Measurements from ENCODE around the gene DCDC2C.

Gene DCDC2C

DNA sequence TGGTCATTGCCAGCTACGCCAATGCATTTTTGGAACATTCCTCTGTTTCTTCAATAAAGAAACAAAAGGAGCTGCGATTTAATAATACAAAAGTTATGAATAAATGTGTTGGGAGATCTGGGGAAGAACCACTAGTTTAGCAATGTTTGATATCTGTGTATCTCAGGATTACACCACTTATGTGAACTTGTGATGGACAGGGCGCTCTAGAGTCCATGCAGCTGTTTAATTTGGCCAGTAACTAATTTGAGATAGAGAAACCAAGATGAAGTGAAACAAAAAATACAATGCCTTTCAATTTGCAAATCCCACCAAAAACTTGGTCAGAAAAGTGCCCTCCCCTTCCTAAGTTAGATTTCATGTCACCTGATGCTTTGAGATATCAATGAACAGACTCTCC is 6.8 kb upstream of the DCDC2C start:
- no peak overlapping the region for H3K4me2 ChIP-seq (ENCODE audit: low read length, poor library complexity, severe bottlenecking)
- H3K27ac ChIP-seq (ENCODE audit: low read length, poor library complexity, severe bottlenecking) = no peak overlapping the region
- H3K4ac ChIP-seq (ENCODE audit: low read depth in 1 of 2, low read length in 2 of 2) = no peak overlapping the region
- H2AFZ ChIP-seq (ENCODE audit: low read depth, low read length) = no peak overlapping the region
- H3K27me3 ChIP-seq (ENCODE audit: control insufficient read depth in 1 of 2, insufficient read depth in 1 of 2, low read length in 2 of 2) = peaks cover 0 to 8% of the 10 kb centered on the region in 2 experiments
- H3K23ac ChIP-seq (ENCODE audit: low read length in 2 of 2) = no peak overlapping the region
- no peaks in the 10 kb centered on the region for H3K79me1 ChIP-seq (replicated peaks; ENCODE audit: low read length, poor library complexity, severe bottlenecking)
- no peak overlapping the region for H4K8ac ChIP-seq (ENCODE audit: low read length)
- no peaks in the 10 kb centered on the region for H3K9me3 ChIP-seq (ENCODE audit: control insufficient read depth, low read length)
- no peak overlapping the region for H3K18ac ChIP-seq (ENCODE audit: low read depth in 1 of 2, low read length in 2 of 2)
- no peak overlapping the region for H3K14ac ChIP-seq (ENCODE audit: low read length in 2 of 2)
- no peak overlapping the region for H3K9ac ChIP-seq (ENCODE audit: low read length)
- 61% methylated on average over 3 of the region's 3 CpGs for WGBS
- no peak for DNase-seq
- H2AK5ac ChIP-seq (ENCODE audit: low read length, severe bottlenecking) = no peak overlapping the region
- H2BK15ac ChIP-seq (ENCODE audit: low read depth, poor library complexity, severe bottlenecking) = no peak overlapping the region
- no peak overlapping the region for H4K91ac ChIP-seq (ENCODE audit: low read length)
- no peak overlapping the region for H3K4me3 ChIP-seq (ENCODE audit: insufficient read depth in 1 of 2, low read depth in 1 of 2, low read length in 2 of 2)
- H3K4me1 ChIP-seq (ENCODE audit: control insufficient read depth, insufficient read depth, low read depth, low read length) = no peaks in the 10 kb centered on the region
- no peak overlapping the region for H2BK12ac ChIP-seq (ENCODE audit: low read length in 2 of 2)
- no peaks in the 10 kb centered on the region for H3K36me3 ChIP-seq (ENCODE audit: control insufficient read depth in 1 of 2, insufficient read depth in 2 of 2, low read depth in 1 of 2, low read length in 2 of 2)
- no peak overlapping the region for H2BK5ac ChIP-seq (ENCODE audit: low read depth, low read length, poor library complexity, severe bottlenecking)
- no peak overlapping the region for H2BK120ac ChIP-seq (ENCODE audit: low read depth, low read length)

DNA sequence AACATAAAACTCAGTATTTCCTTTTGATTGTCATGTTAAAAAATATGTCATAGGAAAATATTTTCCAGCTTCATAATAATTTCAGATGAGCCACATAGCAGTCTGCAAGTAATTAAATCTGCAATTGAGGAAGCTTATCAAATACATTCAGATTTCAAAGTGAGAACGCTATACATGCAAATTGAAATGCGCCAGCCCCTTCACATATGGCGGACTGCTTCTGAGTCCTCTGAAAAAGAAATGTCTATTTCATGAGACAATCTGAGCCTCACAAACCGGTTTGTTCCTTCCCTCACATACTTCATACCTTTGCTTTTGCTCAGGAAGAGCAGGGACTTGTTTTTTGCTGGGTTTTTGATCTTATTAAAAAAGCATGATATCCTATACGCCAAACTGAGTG is 2.3 kb upstream of the DCDC2C start:
- DNase-seq = no peak
- no peak overlapping the region for H3K4me3 ChIP-seq (ENCODE audit: insufficient read depth in 1 of 2, low read depth in 1 of 2, low read length in 2 of 2)
- no peak overlapping the region for H2BK15ac ChIP-seq (ENCODE audit: low read depth, poor library complexity, severe bottlenecking)
- H4K91ac ChIP-seq (ENCODE audit: low read length) = no peak overlapping the region
- H2AFZ ChIP-seq (ENCODE audit: low read depth, low read length) = no peak overlapping the region
- no peak overlapping the region for H3K23ac ChIP-seq (ENCODE audit: low read length in 2 of 2)
- H3K27me3 ChIP-seq (ENCODE audit: control insufficient read depth in 1 of 2, insufficient read depth in 1 of 2, low read length in 2 of 2) = peaks cover 12 to 24% of the 10 kb centered on the region in 2 experiments
- no peak overlapping the region for H3K4ac ChIP-seq (ENCODE audit: low read depth in 1 of 2, low read length in 2 of 2)
- no peak overlapping the region for H3K4me2 ChIP-seq (ENCODE audit: low read length, poor library complexity, severe bottlenecking)
- no peaks in the 10 kb centered on the region for H3K79me1 ChIP-seq (replicated peaks; ENCODE audit: low read length, poor library complexity, severe bottlenecking)
- H2BK120ac ChIP-seq (ENCODE audit: low read depth, low read length) = no peak overlapping the region
- H3K9ac ChIP-seq (ENCODE audit: low read length) = no peak overlapping the region
- H3K18ac ChIP-seq (ENCODE audit: low read depth in 1 of 2, low read length in 2 of 2) = no peak overlapping the region
- peaks cover 0 to 3% of the 10 kb centered on the region in 2 experiments for H3K36me3 ChIP-seq (ENCODE audit: control insufficient read depth in 1 of 2, insufficient read depth in 2 of 2, low read depth in 1 of 2, low read length in 2 of 2)
- H2BK12ac ChIP-seq (ENCODE audit: low read length in 2 of 2) = no peak overlapping the region
- peaks cover 6% of the 10 kb centered on the region for H3K4me1 ChIP-seq (ENCODE audit: control insufficient read depth, insufficient read depth, low read depth, low read length)
- no peak overlapping the region for H4K8ac ChIP-seq (ENCODE audit: low read length)
- no peak overlapping the region for H3K14ac ChIP-seq (ENCODE audit: low read length in 2 of 2)
- H2AK5ac ChIP-seq (ENCODE audit: low read length, severe bottlenecking) = no peak overlapping the region
- 85% methylated on average over 4 of the region's 5 CpGs for WGBS
- H2BK5ac ChIP-seq (ENCODE audit: low read depth, low read length, poor library complexity, severe bottlenecking) = no peak overlapping the region
- no peak overlapping the region for H3K27ac ChIP-seq (ENCODE audit: low read length, poor library complexity, severe bottlenecking)
- no peaks in the 10 kb centered on the region for H3K9me3 ChIP-seq (ENCODE audit: control insufficient read depth, low read length)

DNA sequence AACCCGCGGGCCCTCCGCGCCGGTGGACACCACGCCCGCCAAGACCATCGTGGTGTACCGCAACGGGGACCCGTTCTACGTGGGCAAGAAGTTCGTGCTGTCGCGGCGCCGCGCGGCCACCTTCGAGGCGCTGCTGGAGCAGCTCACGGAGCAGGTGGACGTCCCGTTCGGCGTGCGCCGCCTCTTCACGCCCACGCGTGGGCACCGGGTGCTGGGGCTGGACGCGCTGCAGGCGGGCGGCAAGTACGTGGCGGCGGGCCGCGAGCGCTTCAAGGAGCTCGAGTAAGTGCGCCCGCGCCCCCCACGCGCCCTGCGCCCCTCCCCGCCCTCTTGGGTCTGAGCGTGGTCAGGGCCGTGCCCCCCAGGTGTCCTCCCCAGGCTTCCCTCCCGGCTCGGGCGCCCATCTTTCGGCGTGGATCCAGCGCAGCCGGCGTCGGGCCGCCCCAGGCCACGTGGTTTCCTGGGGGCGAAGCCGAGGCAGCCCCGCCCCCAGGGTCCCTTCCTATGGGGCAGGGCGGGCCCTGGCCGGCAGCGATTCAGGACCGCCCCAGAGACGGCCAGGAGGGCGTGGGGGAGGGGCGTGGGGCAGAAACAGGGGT is 481 bp downstream of the DCDC2C start:
- 65% methylated on average over 52 of the region's 73 CpGs for WGBS

DNA sequence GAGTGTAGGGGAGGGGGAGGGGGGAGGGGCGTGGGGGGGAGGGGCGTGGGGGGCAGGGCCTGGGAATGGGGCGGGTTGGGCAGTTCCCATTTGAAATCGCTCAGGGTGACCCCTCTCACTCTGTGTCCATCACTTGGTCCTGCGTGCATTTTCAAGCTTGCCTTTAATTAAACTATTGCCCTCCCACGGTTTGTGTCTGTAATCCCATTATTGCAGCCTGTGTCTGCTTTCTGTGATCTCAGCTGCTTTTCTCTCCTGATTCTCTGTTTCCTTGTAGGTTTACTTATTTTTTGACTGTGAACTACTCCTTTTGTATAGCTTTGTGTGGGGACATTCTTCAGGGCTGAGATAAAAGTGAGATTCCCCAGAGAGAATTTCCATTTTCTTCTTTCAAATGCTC is 1.3 kb downstream of the DCDC2C start:
- Histone ChIP-seq H3K9me3 (ENCODE audit: control insufficient read depth, low read length) (no peaks in the 10 kb centered on the region), H2AK5ac (ENCODE audit: low read length, severe bottlenecking) (no peak overlapping the region), H2BK15ac (ENCODE audit: low read depth, poor library complexity, severe bottlenecking) (no peak overlapping the region), H3K4me1 (ENCODE audit: control insufficient read depth, insufficient read depth, low read depth, low read length) (peaks cover 6% of the 10 kb centered on the region), H3K23ac (ENCODE audit: low read length in 2 of 2) (no peak overlapping the region), H3K27ac (ENCODE audit: low read length, poor library complexity, severe bottlenecking) (no peak overlapping the region), H3K36me3 (ENCODE audit: control insufficient read depth in 1 of 2, insufficient read depth in 2 of 2, low read depth in 1 of 2, low read length in 2 of 2) (peaks cover 0 to 3% of the 10 kb centered on the region in 2 experiments), H3K4ac (ENCODE audit: low read depth in 1 of 2, low read length in 2 of 2) (no peak overlapping the region), H3K14ac (ENCODE audit: low read length in 2 of 2) (no peak overlapping the region), H4K8ac (ENCODE audit: low read length) (no peak overlapping the region), H2BK5ac (ENCODE audit: low read depth, low read length, poor library complexity, severe bottlenecking) (no peak overlapping the region), H3K79me1 (replicated peaks; ENCODE audit: low read length, poor library complexity, severe bottlenecking) (no peaks in the 10 kb centered on the region), H4K91ac (ENCODE audit: low read length) (no peak overlapping the region), H2BK120ac (ENCODE audit: low read depth, low read length) (no peak overlapping the region), H3K4me2 (ENCODE audit: low read length, poor library complexity, severe bottlenecking) (no peak overlapping the region), H3K27me3 (ENCODE audit: control insufficient read depth in 1 of 2, insufficient read depth in 1 of 2, low read length in 2 of 2) (peaks cover 12 to 43% of the 10 kb centered on the region in 2 experiments), H3K4me3 (ENCODE audit: insufficient read depth in 1 of 2, low read depth in 1 of 2, low read length in 2 of 2) (no peak overlapping the region), H3K9ac (ENCODE audit: low read length) (no peak overlapping the region), H2BK12ac (ENCODE audit: low read length in 2 of 2) (no peak overlapping the region), H3K18ac (ENCODE audit: low read depth in 1 of 2, low read length in 2 of 2) (no peak overlapping the region), H2AFZ (ENCODE audit: low read depth, low read length) (no peak overlapping the region)
- DNase-seq = no peak
- 58% methylated on average over 4 of the region's 6 CpGs for WGBS

More for the DNA sequence above, 481 bp downstream of the DCDC2C start:
- Histone ChIP-seq H3K4me3 (ENCODE audit: insufficient read depth in 1 of 2, low read depth in 1 of 2, low read length in 2 of 2) (peak overlapping the region in 1 of 2 experiments; percentile 17), H4K8ac (ENCODE audit: low read length) (no peak overlapping the region), H3K4me1 (ENCODE audit: control insufficient read depth, insufficient read depth, low read depth, low read length) (peaks cover 6% of the 10 kb centered on the region), H3K27ac (ENCODE audit: low read length, poor library complexity, severe bottlenecking) (no peak overlapping the region), H2BK12ac (ENCODE audit: low read length in 2 of 2) (no peak overlapping the region), H2AFZ (ENCODE audit: low read depth, low read length) (no peak overlapping the region), H2BK15ac (ENCODE audit: low read depth, poor library complexity, severe bottlenecking) (no peak overlapping the region), H2AK5ac (ENCODE audit: low read length, severe bottlenecking) (no peak overlapping the region), H3K9ac (ENCODE audit: low read length) (no peak overlapping the region), H2BK5ac (ENCODE audit: low read depth, low read length, poor library complexity, severe bottlenecking) (no peak overlapping the region), H3K14ac (ENCODE audit: low read length in 2 of 2) (no peak overlapping the region), H2BK120ac (ENCODE audit: low read depth, low read length) (no peak overlapping the region), H3K4me2 (ENCODE audit: low read length, poor library complexity, severe bottlenecking) (no peak overlapping the region), H3K9me3 (ENCODE audit: control insufficient read depth, low read length) (no peaks in the 10 kb centered on the region), H3K27me3 (ENCODE audit: control insufficient read depth in 1 of 2, insufficient read depth in 1 of 2, low read length in 2 of 2) (peaks cover 12 to 36% of the 10 kb centered on the region in 2 experiments), H3K36me3 (ENCODE audit: control insufficient read depth in 1 of 2, insufficient read depth in 2 of 2, low read depth in 1 of 2, low read length in 2 of 2) (peaks cover 0 to 3% of the 10 kb centered on the region in 2 experiments), H3K79me1 (replicated peaks; ENCODE audit: low read length, poor library complexity, severe bottlenecking) (no peaks in the 10 kb centered on the region), H3K18ac (ENCODE audit: low read depth in 1 of 2, low read length in 2 of 2) (no peak overlapping the region), H3K4ac (ENCODE audit: low read depth in 1 of 2, low read length in 2 of 2) (no peak overlapping the region), H3K23ac (ENCODE audit: low read length in 2 of 2) (no peak overlapping the region), H4K91ac (ENCODE audit: low read length) (no peak overlapping the region)
- DNase-seq = no peak

All from mesenchymal stem cell (in vitro differentiated cells and primary cell).